K562 (cell line): ENCODE measurements around the gene SUMF1. TPM values are rescaled to one million over a fixed set of nuclear protein-coding genes. Genes with fewer than 3 reads are reported as not detected.

Source experiments
- ATAC-seq: fragments of 200-7000 bp; cut with Tn5 transposase; 3 replicates; pipeline ENCODE4 v1.9.1; 2020; ENCODE audit warnings: moderate library complexity
- BruUV-seq: library from RNA; stranded (reverse); fragments of 400-500 nt; replicated peaks from 2 replicates; lab custom pipeline; 2021; lab: Mats Ljungman, UMichigan
- CTCF ChIA-PET: fragments of 300-600 bp; formaldehyde crosslinking; extraction: SDS; loops from one replicate; lab custom pipeline; 2021; ENCODE audit warnings: low intra/inter-chr PET ratio; lab: Yijun Ruan, JAX
- POLR2A ChIA-PET: fragments of 300-600, 350-650 bp; sonication (Branson Sonifier 250); formaldehyde crosslinking; extraction: SDS; loops from one replicate; lab custom pipeline; 2021; ENCODE audit warnings: antibody characterized with exemption, inconsistent platforms; lab: Yijun Ruan, JAX
- DNase-seq, 4 experiments: peaks; one replicate each; pipeline versions ENCODE4 v3.0.0 to v3.0.0-alpha.2; 2011 to 2018; ENCODE audit warnings: low spot score in 3 of 4, mixed read lengths in 3 of 4; ENCODE audit errors: extremely low read depth in 1 of 4
- FAIRE-seq: peaks from 2 replicates; lab custom pipeline; 2011; peaks lifted over from hg19 to GRCh38; lab: Jason Lieb, UNC
- H2AFZ ChIP-seq: 2 replicates; pipeline ENCODE4 v1.6.0; 2011; ENCODE audit warnings: low read depth, low read length, control low read depth, inconsistent platforms
- H3K27ac ChIP-seq: fragments of 200-600 bp; 3 replicates; pipeline ENCODE4 v1.8.0; 2011; ENCODE audit warnings: low read depth, mild to moderate bottlenecking, control low read depth, inconsistent platforms, low read length, moderate library complexity, mixed read lengths; ENCODE audit errors: extremely low read depth
- H3K27me3 ChIP-seq, 2 experiments: fragments of 300-600 bp in 1 of 2; 2 replicates in 1 of 2; 3 replicates in 1 of 2; pipeline versions ENCODE4 v1.6.0 to v1.8.0; 2011; ENCODE audit warnings: inconsistent platforms in 2 of 2, low read length in 2 of 2, mild to moderate bottlenecking in 1 of 2, mixed read lengths in 1 of 2, moderate library complexity in 1 of 2; ENCODE audit not compliant: control insufficient read depth in 2 of 2, insufficient read depth in 2 of 2
- H3K36me3 ChIP-seq: fragments of 300-600 bp; 3 replicates; pipeline ENCODE4 v1.8.0; 2011; ENCODE audit warnings: mild to moderate bottlenecking, low read length, inconsistent platforms; ENCODE audit not compliant: control insufficient read depth, insufficient read depth
- H3K4me1 ChIP-seq, 2 experiments: fragments of 200-600 bp in 1 of 2; replicated peaks in 1 of 2; 2 replicates in 1 of 2; 3 replicates in 1 of 2; pipeline versions ENCODE4 v1.5.1 to v1.8.0; 2011; ENCODE audit warnings: inconsistent platforms in 2 of 2, low read length in 2 of 2, mild to moderate bottlenecking in 1 of 2, mixed read lengths in 1 of 2, moderate library complexity in 1 of 2; ENCODE audit not compliant: control insufficient read depth in 2 of 2, insufficient read depth in 2 of 2
- H3K4me2 ChIP-seq: 2 replicates; pipeline ENCODE4 v1.6.1; 2011; ENCODE audit warnings: low read length, control low read depth, inconsistent platforms, mixed read lengths; ENCODE audit not compliant: insufficient read depth
- H3K4me3 ChIP-seq: fragments of 200-600 bp; sonication (generic), shearing (Covaris generic); 2 replicates; pipeline ENCODE4 v1.5.1; 2016; ENCODE audit warnings: control low read depth, inconsistent platforms
- H3K79me2 ChIP-seq: fragments of 200-600 bp; 3 replicates; pipeline ENCODE4 v1.8.0; 2011; ENCODE audit warnings: low read length, inconsistent platforms; ENCODE audit not compliant: control insufficient read depth, insufficient read depth
- H3K9ac ChIP-seq, 2 experiments: 2 replicates each; pipeline versions ENCODE4 v1.6.0 to v1.6.1; 2011; ENCODE audit warnings: low read depth in 2 of 2, low read length in 2 of 2, control low read depth in 1 of 2, inconsistent platforms in 1 of 2, mild to moderate bottlenecking in 1 of 2, mixed read lengths in 1 of 2; ENCODE audit not compliant: insufficient read depth in 1 of 2
- H3K9me1 ChIP-seq: one replicate; pipeline ENCODE4 v1.6.0; 2011; ENCODE audit warnings: inconsistent platforms, mild to moderate bottlenecking, low read length, moderate library complexity; ENCODE audit not compliant: control insufficient read depth, insufficient read depth
- H3K9me3 ChIP-seq: replicated peaks from 2 replicates; pipeline ENCODE4 v1.5.1; 2011; ENCODE audit warnings: low read depth, low read length, inconsistent platforms; ENCODE audit not compliant: control insufficient read depth, insufficient read depth
- H4K20me1 ChIP-seq: replicated peaks from 2 replicates; pipeline ENCODE4 v1.6.1; 2011; ENCODE audit warnings: low read length, inconsistent platforms, mixed read lengths; ENCODE audit not compliant: control insufficient read depth, insufficient read depth
- LARP7 ChIP-seq: fragments of 450-650 bp; IDR thresholded peaks from 2 replicates; pipeline ENCODE4 v1.6.1; 2016
- POLR2AphosphoS2 ChIP-seq: IDR thresholded peaks from 2 replicates; pipeline ENCODE4 v1.6.1; 2012; ENCODE audit warnings: low read length, improper control_type of control experiment
- TSC22D4 ChIP-seq: fragments of 450-650 bp; IDR thresholded peaks from 2 replicates; pipeline ENCODE4 v1.6.1; 2016; ENCODE audit warnings: missing genetic modification characterization, missing biosample characterization, control low read depth
- ZNF146 ChIP-seq: IDR thresholded peaks from one replicate; pipeline ENCODE4 v1.6.1; 2018; ENCODE audit warnings: missing compliant biosample characterization; ENCODE audit not compliant: unreplicated experiment
- WGBS: fragments of 100-300 bp; shearing (Covaris generic); methylation state at CpG from one replicate; pipeline ENCODE4 v1.1.6; 2016; ENCODE audit warnings: low coverage, mixed read lengths; ENCODE audit not compliant: insufficient coverage; ENCODE audit errors: missing lambda C conversion rate; 5-methylcytosine and 5-hydroxymethylcytosine counted together
- in situ Hi-C: fragments of 300-500 bp; cut with MboI; formaldehyde crosslinking; loops from 4 replicates; pipeline ENCODE4 v1.15.0; 2018; ENCODE audit warnings: inconsistent platforms, mixed read lengths
- intact Hi-C: fragments of 100-400 bp; cut with micrococcal nuclease; formaldehyde crosslinking; loops from 2 replicates; pipeline ENCODE4 v1.14.2; 2022
- polyA plus RNA-seq, 8 experiments: library from polyadenylated mRNA; depleted of rRNA in 4 of 8; stranded (reverse) in 5 of 8; unstranded in 3 of 8; fragments of >200 nt; fragmentation: Nextera tagmentation in 2 of 8; fragmentation: Illumina TruSeq in 1 of 8; extraction: Ambion mirVana in 2 of 8; extraction: Trizol in 1 of 8; gene quantifications; 2 replicates each; pipeline versions ENCODE4 v1.2.1 to v1.2.3, GENCODE V29; 2011 to 2014; ENCODE audit warnings: inconsistent platforms in 1 of 8, missing spikeins in 1 of 8
- total RNA-seq, 7 experiments: library from RNA; depleted of rRNA in 6 of 7; stranded (reverse); fragments of >200 nt in 6 of 7; fragmentation: Illumina TruSeq in 2 of 7; extraction: Trizol in 2 of 7; gene quantifications; 2 replicates each; pipeline versions ENCODE4 v1.2.1 to v1.2.3, GENCODE V29; 2011 to 2021; ENCODE audit warnings: low replicate concordance in 1 of 7
- TF ChIP-seq, protein P1 (sequence below): fragments of 250-450 bp; sonication (Bioruptor Pico); IDR thresholded peaks from 2 replicates; pipeline ENCODE4 v1.4.0; 2020

SUMF1 gene
- total and polyA plus RNA-seq, 9 of the 15 experiments (the other 6 are each of a cell fraction or from before 2014, with no cell fraction given) = 1.3 to 7.4 (median 4.2) TPM

DNA sequence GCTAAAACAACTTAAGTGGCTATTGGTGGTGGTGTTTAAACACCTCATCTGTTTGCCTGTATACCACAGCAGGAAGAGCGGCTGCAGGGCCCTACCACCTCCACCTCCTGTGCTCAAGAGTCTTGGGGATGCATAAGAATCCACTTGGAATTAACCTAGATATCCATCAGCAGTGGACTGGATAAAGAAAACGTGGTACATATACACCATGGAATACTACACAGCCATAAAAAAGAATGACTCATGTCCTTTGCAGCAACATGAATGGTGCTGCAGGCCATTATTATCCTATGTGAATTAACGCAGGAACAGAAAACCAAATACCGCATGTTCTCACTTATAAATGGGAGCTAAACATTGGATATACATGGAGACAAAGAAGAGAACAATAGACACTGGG lies 87.1 kb downstream of the SUMF1 start:
- peak; percentile 90 for TF ChIP-seq ZNF146 (CRISPR knock-in tag)
- TF ChIP-seq TSC22D4 (tag) = no peak
- Histone ChIP-seq H3K9me3 (no peaks in the 10 kb centered on the region), H3K36me3 (no peaks in the 10 kb centered on the region), H3K4me1 (no peaks in the 10 kb centered on the region), H3K79me2 (no peaks in the 10 kb centered on the region), H3K27ac (no peak overlapping the region), H3K9ac (no peak overlapping the region), H3K4me3 (no peak overlapping the region), H2AFZ (no peak overlapping the region), H3K9me1 (no peaks in the 10 kb centered on the region), H3K4me2 (no peak overlapping the region), H3K27me3 (no peaks in the 10 kb centered on the region), H4K20me1 (no peaks in the 10 kb centered on the region)
- DNase-seq (no peak), FAIRE-seq (no peak), ATAC-seq (no peak)
- CTCF ChIA-PET = no interaction called here
- no TSS peak for BruUV-seq
- in situ Hi-C loops = no loop called here
- POLR2A ChIA-PET = no interaction called here
- intact Hi-C loops = no loop called here
- 16% methylated on average over 4 of the region's 4 CpGs for WGBS

GRCh38 chr3:4376499-4376898 lies 90.6 kb downstream of the SUMF1 start:
- no peak overlapping the region for H3K9ac ChIP-seq
- no TSS peak for BruUV-seq
- ATAC-seq (no peak), DNase-seq (no peak), FAIRE-seq (no peak)
- H3K9me3 ChIP-seq = no peaks in the 10 kb centered on the region; the same call in 1 of the 2 replicates
- H4K20me1 ChIP-seq = no peaks in the 10 kb centered on the region
- H3K36me3 ChIP-seq = no peaks in the 10 kb centered on the region
- H3K4me1 ChIP-seq = no peaks in the 10 kb centered on the region
- H3K9me1 ChIP-seq = no peaks in the 10 kb centered on the region
- intact Hi-C loops = no loop called here
- no peaks in the 10 kb centered on the region for H3K79me2 ChIP-seq
- CTCF ChIA-PET = no interaction called here
- POLR2A ChIA-PET = interaction anchor here (0.7 kb wide), 1 partner anchor 1962 kb away, joined by 3 read pairs; no protein-coding TSS in a partner anchor
- H3K4me2 ChIP-seq = no peak overlapping the region
- in situ Hi-C loops = no loop called here
- H2AFZ ChIP-seq = no peak overlapping the region
- no peak overlapping the region for H3K4me3 ChIP-seq
- no peaks in the 10 kb centered on the region for H3K27me3 ChIP-seq
- WGBS = 33% methylated on average over 2 of the region's 2 CpGs
- TF ChIP-seq POLR2AphosphoS2 (no peak), LARP7 (no peak)
- TF ChIP-seq, protein P1, sequence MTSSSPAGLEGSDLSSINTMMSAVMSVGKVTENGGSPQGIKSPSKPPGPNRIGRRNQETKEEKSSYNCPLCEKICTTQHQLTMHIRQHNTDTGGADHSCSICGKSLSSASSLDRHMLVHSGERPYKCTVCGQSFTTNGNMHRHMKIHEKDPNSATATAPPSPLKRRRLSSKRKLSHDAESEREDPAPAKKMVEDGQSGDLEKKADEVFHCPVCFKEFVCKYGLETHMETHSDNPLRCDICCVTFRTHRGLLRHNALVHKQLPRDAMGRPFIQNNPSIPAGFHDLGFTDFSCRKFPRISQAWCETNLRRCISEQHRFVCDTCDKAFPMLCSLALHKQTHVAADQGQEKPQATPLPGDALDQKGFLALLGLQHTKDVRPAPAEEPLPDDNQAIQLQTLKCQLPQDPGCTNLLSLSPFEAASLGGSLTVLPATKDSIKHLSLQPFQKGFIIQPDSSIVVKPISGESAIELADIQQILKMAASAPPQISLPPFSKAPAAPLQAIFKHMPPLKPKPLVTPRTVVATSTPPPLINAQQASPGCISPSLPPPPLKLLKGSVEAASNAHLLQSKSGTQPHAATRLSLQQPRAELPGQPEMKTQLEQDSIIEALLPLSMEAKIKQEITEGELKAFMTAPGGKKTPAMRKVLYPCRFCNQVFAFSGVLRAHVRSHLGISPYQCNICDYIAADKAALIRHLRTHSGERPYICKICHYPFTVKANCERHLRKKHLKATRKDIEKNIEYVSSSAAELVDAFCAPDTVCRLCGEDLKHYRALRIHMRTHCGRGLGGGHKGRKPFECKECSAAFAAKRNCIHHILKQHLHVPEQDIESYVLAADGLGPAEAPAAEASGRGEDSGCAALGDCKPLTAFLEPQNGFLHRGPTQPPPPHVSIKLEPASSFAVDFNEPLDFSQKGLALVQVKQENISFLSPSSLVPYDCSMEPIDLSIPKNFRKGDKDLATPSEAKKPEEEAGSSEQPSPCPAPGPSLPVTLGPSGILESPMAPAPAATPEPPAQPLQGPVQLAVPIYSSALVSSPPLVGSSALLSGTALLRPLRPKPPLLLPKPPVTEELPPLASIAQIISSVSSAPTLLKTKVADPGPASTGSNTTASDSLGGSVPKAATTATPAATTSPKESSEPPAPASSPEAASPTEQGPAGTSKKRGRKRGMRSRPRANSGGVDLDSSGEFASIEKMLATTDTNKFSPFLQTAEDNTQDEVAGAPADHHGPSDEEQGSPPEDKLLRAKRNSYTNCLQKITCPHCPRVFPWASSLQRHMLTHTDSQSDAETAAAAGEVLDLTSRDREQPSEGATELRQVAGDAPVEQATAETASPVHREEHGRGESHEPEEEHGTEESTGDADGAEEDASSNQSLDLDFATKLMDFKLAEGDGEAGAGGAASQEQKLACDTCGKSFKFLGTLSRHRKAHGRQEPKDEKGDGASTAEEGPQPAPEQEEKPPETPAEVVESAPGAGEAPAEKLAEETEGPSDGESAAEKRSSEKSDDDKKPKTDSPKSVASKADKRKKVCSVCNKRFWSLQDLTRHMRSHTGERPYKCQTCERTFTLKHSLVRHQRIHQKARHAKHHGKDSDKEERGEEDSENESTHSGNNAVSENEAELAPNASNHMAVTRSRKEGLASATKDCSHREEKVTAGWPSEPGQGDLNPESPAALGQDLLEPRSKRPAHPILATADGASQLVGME (CRISPR knock-in tag) = no peak
- no peak overlapping the region for H3K27ac ChIP-seq
